ENCODE results near the gene ELL3.

- TF ChIP-seq EZH2phosphoT487 (IDR thresholded peaks at IDR 0.05; ENCODE audit: insufficient read depth, low read depth) (no peak), EZH2 (IDR thresholded peaks at IDR 0.05; ENCODE audit: insufficient read depth, poor library complexity, severe bottlenecking) (no peak)
Measured at GRCh38 chr15:43800286-43801141, 23.7 kb upstream of the ELL3 start, which contains the start of gene HYPK.

Data from GM23248 (cell line).